ENCODE measurements around the gene ANO1. TPM values are rescaled to one million over a fixed set of nuclear protein-coding genes. Genes with fewer than 3 reads are reported as not detected.

ANO1 gene
- polyA plus RNA-seq, 2 of the 4 experiments (the other 2 are of a cell fraction) = 0.27 to 0.44 TPM

GRCh38 chr11:70059971-70060370, 18.1 kb upstream of the ANO1 start:
- H3K27ac ChIP-seq = no peak overlapping the region
- FAIRE-seq (no peak), ATAC-seq (no peak), DNase-seq (ENCODE audit: low read depth in 1 of 2, low spot score in 1 of 2) (no peak)
- WGBS (ENCODE audit: missing lambda C conversion rate) = 78% methylated on average over 5 of the region's 5 CpGs
- POLR2A ChIA-PET = interaction anchor here (0.7 kb wide), 1 partner anchor 54 kb away, joined by 11 read pairs; no protein-coding TSS in a partner anchor
- TF ChIP-seq PBX3 (IDR thresholded peaks at IDR 0.05) (no peak), ESRRA (IDR thresholded peaks at IDR 0.05; ENCODE audit: borderline replicate concordance, low read length) (no peak), TP53 (CRISPR knock-in tag; IDR thresholded peaks at IDR 0.05) (no peak), EHF (CRISPR knock-in tag; IDR thresholded peaks at IDR 0.05) (no peak), RAD21 (conservative IDR thresholded peaks at IDR 0.05 in 1 of 2, IDR thresholded peaks at IDR 0.05 in 1 of 2) (no peak), CHD4 (IDR thresholded peaks at IDR 0.05; ENCODE audit: borderline replicate concordance) (no peak), BHLHE40 (IDR thresholded peaks at IDR 0.05; ENCODE audit: low read depth, low read length) (no peak), POLR2AphosphoS2 (conservative IDR thresholded peaks at IDR 0.05; ENCODE audit: low read length) (no peak), NPAS2 (CRISPR knock-in tag; IDR thresholded peaks at IDR 0.05; ENCODE audit: borderline replicate concordance) (no peak), FOSB (CRISPR knock-in tag; IDR thresholded peaks at IDR 0.05) (no peak), HOXB5 (CRISPR knock-in tag; IDR thresholded peaks at IDR 0.05) (no peak)
- TF ChIP-seq, protein P1, sequence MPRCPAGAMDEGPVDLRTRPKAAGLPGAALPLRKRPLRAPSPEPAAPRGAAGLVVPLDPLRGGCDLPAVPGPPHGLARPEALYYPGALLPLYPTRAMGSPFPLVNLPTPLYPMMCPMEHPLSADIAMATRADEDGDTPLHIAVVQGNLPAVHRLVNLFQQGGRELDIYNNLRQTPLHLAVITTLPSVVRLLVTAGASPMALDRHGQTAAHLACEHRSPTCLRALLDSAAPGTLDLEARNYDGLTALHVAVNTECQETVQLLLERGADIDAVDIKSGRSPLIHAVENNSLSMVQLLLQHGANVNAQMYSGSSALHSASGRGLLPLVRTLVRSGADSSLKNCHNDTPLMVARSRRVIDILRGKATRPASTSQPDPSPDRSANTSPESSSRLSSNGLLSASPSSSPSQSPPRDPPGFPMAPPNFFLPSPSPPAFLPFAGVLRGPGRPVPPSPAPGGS (IDR thresholded peaks at IDR 0.05) = no peak
- H3K4me2 ChIP-seq = no peak overlapping the region
- H3K4me1 ChIP-seq = no peaks in the 10 kb centered on the region
- H3K9me3 ChIP-seq = peaks cover 12% of the 10 kb centered on the region
- CTCF ChIA-PET = no interaction called here
- no peak overlapping the region for H3K4me3 ChIP-seq

DNA sequence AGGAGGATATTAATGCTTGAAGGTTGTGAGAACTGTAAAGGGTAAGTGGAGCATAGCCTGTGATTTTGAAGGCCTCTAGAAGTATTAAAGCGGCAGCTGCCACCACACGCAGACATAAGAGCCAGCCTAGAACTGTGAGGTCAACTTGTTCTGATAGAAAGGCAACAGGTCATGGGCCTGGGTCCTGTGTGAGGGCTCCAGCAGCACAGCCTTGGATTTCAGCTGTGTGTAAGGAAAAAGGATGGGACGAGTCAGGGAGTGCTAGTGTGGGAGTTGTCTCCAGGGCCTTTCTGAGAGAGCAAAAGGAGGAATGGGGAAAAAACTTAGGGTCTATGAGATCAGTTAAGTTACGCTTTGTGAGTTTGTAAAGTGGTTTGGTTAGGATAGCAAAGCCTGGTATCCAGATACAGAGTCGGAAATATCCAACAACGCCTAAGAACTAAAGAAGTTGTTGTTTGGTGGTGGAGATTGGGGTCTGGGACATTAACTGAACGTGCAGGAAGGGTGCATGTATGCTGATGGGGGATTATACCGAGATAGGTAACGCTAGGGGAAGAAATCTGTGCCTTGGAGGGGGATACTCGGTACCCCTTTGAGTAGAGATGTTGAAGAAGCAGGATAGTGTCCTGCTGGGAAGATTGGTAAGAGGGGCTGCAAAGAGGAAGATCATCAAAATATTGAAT, 17.4 kb upstream of the ANO1 start:
- H3K27ac ChIP-seq = no peak overlapping the region
- no peak overlapping the region for H3K4me2 ChIP-seq
- peaks cover 4% of the 10 kb centered on the region for H3K9me3 ChIP-seq
- DNase-seq (ENCODE audit: low read depth in 1 of 2, low spot score in 1 of 2) = no peak
- WGBS (ENCODE audit: missing lambda C conversion rate) = 70% methylated on average over 10 of the region's 10 CpGs
- no peak overlapping the region for H3K4me3 ChIP-seq
- POLR2A ChIA-PET = no interaction called here
- FAIRE-seq = no peak
- no peak for TF ChIP-seq KDM5A (IDR thresholded peaks at IDR 0.05)
- TF ChIP-seq CEBPB (IDR thresholded peaks at IDR 0.05) = no peak
- no peak for TF ChIP-seq ZC3H11A (IDR thresholded peaks at IDR 0.05)
- TF ChIP-seq JUN (IDR thresholded peaks at IDR 0.05) = no peak
- TF ChIP-seq POLR2AphosphoS2 (conservative IDR thresholded peaks at IDR 0.05; ENCODE audit: low read length) = no peak
- no peak for TF ChIP-seq PBX3 (IDR thresholded peaks at IDR 0.05)
- TF ChIP-seq FOSB (CRISPR knock-in tag; IDR thresholded peaks at IDR 0.05) = no peak
- TF ChIP-seq PHF8 (IDR thresholded peaks at IDR 0.05; ENCODE audit: borderline replicate concordance, low read depth) = no peak
- no peak for TF ChIP-seq ESRRA (IDR thresholded peaks at IDR 0.05; ENCODE audit: borderline replicate concordance, low read length)
- no peak for TF ChIP-seq RFX5 (IDR thresholded peaks at IDR 0.05)
- TF ChIP-seq RCOR1 (IDR thresholded peaks at IDR 0.05; ENCODE audit: low read depth, low read length) = no peak
- TF ChIP-seq, protein P2, sequence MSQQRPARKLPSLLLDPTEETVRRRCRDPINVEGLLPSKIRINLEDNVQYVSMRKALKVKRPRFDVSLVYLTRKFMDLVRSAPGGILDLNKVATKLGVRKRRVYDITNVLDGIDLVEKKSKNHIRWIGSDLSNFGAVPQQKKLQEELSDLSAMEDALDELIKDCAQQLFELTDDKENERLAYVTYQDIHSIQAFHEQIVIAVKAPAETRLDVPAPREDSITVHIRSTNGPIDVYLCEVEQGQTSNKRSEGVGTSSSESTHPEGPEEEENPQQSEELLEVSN (IDR thresholded peaks at IDR 0.05; ENCODE audit: borderline replicate concordance, low read depth) = no peak
- TF ChIP-seq ZNF302 (CRISPR knock-in tag; IDR thresholded peaks at IDR 0.05) = no peak
- TF ChIP-seq HEYL (CRISPR knock-in tag; IDR thresholded peaks at IDR 0.05) = no peak
- TF ChIP-seq CHD2 (IDR thresholded peaks at IDR 0.05; ENCODE audit: low read length, partially characterized antibody) = no peak
- no peak for TF ChIP-seq HDAC2 (IDR thresholded peaks at IDR 0.05)
- CTCF ChIA-PET = interaction anchor here (0.6 kb wide), 1 partner anchor 141 kb away, joined by 3 read pairs; no protein-coding TSS in a partner anchor
- no peaks in the 10 kb centered on the region for H3K4me1 ChIP-seq
- no peak for ATAC-seq

Data from A549 (cell line).